ENCODE data around the gene WNT1.

DNA sequence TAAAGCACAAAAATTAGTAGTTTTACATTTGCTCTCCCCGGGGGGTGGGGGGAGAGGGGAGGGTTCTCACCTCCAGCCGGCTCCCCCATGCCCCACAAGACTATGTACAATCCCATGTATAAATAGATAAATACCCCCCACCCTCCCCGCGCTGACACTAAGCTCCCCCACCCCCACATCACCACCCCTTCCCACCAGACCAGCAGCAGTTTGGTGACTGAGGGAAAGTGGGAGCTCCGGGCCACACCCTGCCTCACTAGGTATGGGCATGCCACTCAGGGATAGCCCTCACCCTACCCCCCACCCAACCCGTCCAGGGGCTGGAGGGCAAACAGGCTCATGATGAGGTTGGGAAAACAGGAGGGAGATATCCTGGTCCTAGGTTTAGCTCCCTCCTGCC, 42.3 kb downstream of the WNT1 start:
- no peak for TF ChIP-seq POLR2A (IDR thresholded peaks at IDR 0.05; ENCODE audit: low read depth, low read length)
- TF ChIP-seq POLR2AphosphoS5 (IDR thresholded peaks at IDR 0.05; ENCODE audit: low read depth, low read length), result no peak
- TF ChIP-seq TAF1 (IDR thresholded peaks at IDR 0.05; ENCODE audit: low read depth, low read length), result no peak
- no peak for TF ChIP-seq SPI1 (IDR thresholded peaks at IDR 0.05; ENCODE audit: low read depth, low read length)
- no peak for TF ChIP-seq POU2F2 (IDR thresholded peaks at IDR 0.05; ENCODE audit: low read depth, low read length)

All from GM12891 (cell line).